Keratinocyte (primary cell): ENCODE results near the gene FBXO9.

Experiments
- EZH2 ChIP-seq: IDR thresholded peaks from one replicate; pipeline ENCODE4 v1.6.1; 2012; ENCODE audit warnings: inconsistent platforms, mild to moderate bottlenecking, low read length, moderate library complexity
- TF ChIP-seq, protein P1 (sequence below), 3 experiments: IDR thresholded peaks in 1 of 3; conservative IDR thresholded peaks in 1 of 3; optimal IDR thresholded peaks in 1 of 3; 2 replicates in 2 of 3; 3 replicates in 1 of 3; pipeline versions ENCODE3 to v1.5.1; 2011; ENCODE audit warnings: low read length in 3 of 3, mild to moderate bottlenecking in 3 of 3, moderate library complexity in 2 of 3, control low read depth in 1 of 3, inconsistent platforms in 1 of 3; ENCODE audit not compliant: insufficient read depth in 2 of 3; ENCODE audit errors: extremely low read depth in 1 of 3

- TF ChIP-seq, protein P1, sequence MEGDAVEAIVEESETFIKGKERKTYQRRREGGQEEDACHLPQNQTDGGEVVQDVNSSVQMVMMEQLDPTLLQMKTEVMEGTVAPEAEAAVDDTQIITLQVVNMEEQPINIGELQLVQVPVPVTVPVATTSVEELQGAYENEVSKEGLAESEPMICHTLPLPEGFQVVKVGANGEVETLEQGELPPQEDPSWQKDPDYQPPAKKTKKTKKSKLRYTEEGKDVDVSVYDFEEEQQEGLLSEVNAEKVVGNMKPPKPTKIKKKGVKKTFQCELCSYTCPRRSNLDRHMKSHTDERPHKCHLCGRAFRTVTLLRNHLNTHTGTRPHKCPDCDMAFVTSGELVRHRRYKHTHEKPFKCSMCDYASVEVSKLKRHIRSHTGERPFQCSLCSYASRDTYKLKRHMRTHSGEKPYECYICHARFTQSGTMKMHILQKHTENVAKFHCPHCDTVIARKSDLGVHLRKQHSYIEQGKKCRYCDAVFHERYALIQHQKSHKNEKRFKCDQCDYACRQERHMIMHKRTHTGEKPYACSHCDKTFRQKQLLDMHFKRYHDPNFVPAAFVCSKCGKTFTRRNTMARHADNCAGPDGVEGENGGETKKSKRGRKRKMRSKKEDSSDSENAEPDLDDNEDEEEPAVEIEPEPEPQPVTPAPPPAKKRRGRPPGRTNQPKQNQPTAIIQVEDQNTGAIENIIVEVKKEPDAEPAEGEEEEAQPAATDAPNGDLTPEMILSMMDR (optimal IDR thresholded peaks at IDR 0.05 in 1 of 3, IDR thresholded peaks at IDR 0.05 in 1 of 3, conservative IDR thresholded peaks at IDR 0.05 in 1 of 3; ENCODE audit: extremely low read depth in 1 of 3, insufficient read depth in 2 of 3, low read length in 3 of 3), result no peak
- TF ChIP-seq EZH2, result no peak
These were observed 843 bp downstream of the FBXO9 start for GRCh38 chr6:53066077-53066417.
